Prostate gland (tissue), 2 donors: ENCODE measurements around the gene GDNF. TPM values are rescaled to one million over a fixed set of nuclear protein-coding genes. Genes with fewer than 3 reads are reported as not detected.

Source experiments
- DNase-seq: peaks from one replicate; pipeline ENCODE4 v3.0.0-alpha.2; 2019; ENCODE audit warnings: low spot score
- H3K27ac ChIP-seq, 2 donors: fragments of 200-600 bp; sonication (generic); 2 replicates each; pipeline ENCODE4 v1.5.1; 2017 to 2019
- H3K27me3 ChIP-seq: fragments of 200-600 bp; sonication (generic); replicated peaks from 2 replicates; pipeline ENCODE4 v1.5.1; 2019; ENCODE audit not compliant: insufficient read depth
- H3K36me3 ChIP-seq, 2 donors: fragments of 200-600 bp; sonication (generic); 1 replicate in 1 of 2; 2 replicates in 1 of 2; pipeline versions ENCODE4 v1.5.1 to v1.8.1; 2017 to 2019
- H3K4me1 ChIP-seq: fragments of 200-600 bp; sonication (generic); replicated peaks from 2 replicates; pipeline ENCODE4 v1.5.1; 2019
- H3K4me3 ChIP-seq, 2 donors: fragments of 200-600 bp; sonication (generic); 2 replicates each; pipeline ENCODE4 v1.5.1; 2017 to 2019
- H3K9me3 ChIP-seq: fragments of 200-600 bp; sonication (generic); 2 replicates; pipeline ENCODE4 v1.5.1; 2017
- CTCF ChIP-seq, 4 experiments: fragments of 200-600 bp in 2 of 4; fragments of 450-650 bp in 2 of 4; sonication (generic) in 2 of 4; IDR thresholded peaks; 1 replicate in 3 of 4; 2 replicates in 1 of 4; pipeline ENCODE4 v1.5.1; 2016 to 2019; ENCODE audit warnings: antibody characterized with exemption in 4 of 4, mild to moderate bottlenecking in 2 of 4, moderate library complexity in 2 of 4
- POLR2A ChIP-seq: fragments of 450-650 bp; IDR thresholded peaks from one replicate; pipeline ENCODE4 v1.6.1; 2016; ENCODE audit warnings: antibody characterized with exemption, mild to moderate bottlenecking
- POLR2AphosphoS5 ChIP-seq: sonication (generic); formaldehyde crosslinking; IDR thresholded peaks from one replicate; pipeline ENCODE4 v1.6.1; 2017; ENCODE audit warnings: antibody characterized with exemption
- WGBS: methylation state at CpG from one replicate; pipeline ENCODE4 v1.1.5; 2018; 5-methylcytosine and 5-hydroxymethylcytosine counted together
- intact Hi-C: fragments of 100-400 bp; cut with DNase I; formaldehyde crosslinking; loops from one replicate; pipeline ENCODE4 v1.14.2; 2022
- total RNA-seq, 2 donors: library from RNA; depleted of rRNA; stranded (reverse); fragments of >200 nt; gene quantifications; one replicate each; pipeline ENCODE4 v1.1.0, GENCODE V29; 2016

GDNF gene
- total RNA-seq, 2 donors from 2014 or later = 0.18 to 1.3 TPM

- H3K27ac ChIP-seq = no peak overlapping the region
- intact Hi-C loops = no loop called here
- no peak overlapping the region for H3K4me3 ChIP-seq
- H3K9me3 ChIP-seq = no peaks in the 10 kb centered on the region
- no peak for TF ChIP-seq CTCF (IDR thresholded peaks at IDR 0.05)
- TF ChIP-seq POLR2AphosphoS5 = no peak
- no peak for TF ChIP-seq POLR2A
- no peak for DNase-seq
- no peaks in the 10 kb centered on the region for H3K27me3 ChIP-seq
- H3K4me1 ChIP-seq = no peaks in the 10 kb centered on the region
- no peaks in the 10 kb centered on the region for H3K36me3 ChIP-seq
- WGBS = 87% methylated on average over 15 of the region's 15 CpGs
Observed at GRCh38 chr5:37777432-37778130, 62.3 kb downstream of the GDNF start.

DNA sequence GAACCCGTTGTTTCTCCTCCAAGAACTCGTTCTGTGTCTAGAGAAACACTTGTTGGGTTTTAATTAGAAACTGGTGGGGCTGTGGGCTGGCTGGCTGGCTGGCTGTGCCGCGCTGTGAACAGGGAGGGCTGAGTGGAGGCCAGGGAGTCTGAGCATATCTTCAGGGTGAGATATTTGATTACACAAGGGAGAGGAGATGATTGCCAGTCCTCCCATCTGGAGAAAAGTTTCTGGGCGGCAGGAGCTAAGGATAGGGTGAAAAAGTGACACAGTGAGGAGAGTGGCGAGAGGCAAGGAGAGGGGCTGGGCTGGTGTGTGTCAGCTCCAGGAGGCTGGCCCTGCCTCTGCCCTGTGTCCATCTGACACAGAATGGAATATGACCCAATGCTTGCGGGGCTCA lies 63.0 kb downstream of the GDNF start:
- TF ChIP-seq POLR2A (no peak), POLR2AphosphoS5 (no peak), CTCF (IDR thresholded peaks at IDR 0.05) (no peak)
- Histone ChIP-seq H3K4me3 (no peak overlapping the region), H3K4me1 (no peaks in the 10 kb centered on the region), H3K36me3 (no peaks in the 10 kb centered on the region), H3K27me3 (no peaks in the 10 kb centered on the region), H3K27ac (no peak overlapping the region), H3K9me3 (no peaks in the 10 kb centered on the region)
- 81% methylated on average over 7 of the region's 7 CpGs for WGBS
- intact Hi-C loops = no loop called here
- no peak for DNase-seq

DNA sequence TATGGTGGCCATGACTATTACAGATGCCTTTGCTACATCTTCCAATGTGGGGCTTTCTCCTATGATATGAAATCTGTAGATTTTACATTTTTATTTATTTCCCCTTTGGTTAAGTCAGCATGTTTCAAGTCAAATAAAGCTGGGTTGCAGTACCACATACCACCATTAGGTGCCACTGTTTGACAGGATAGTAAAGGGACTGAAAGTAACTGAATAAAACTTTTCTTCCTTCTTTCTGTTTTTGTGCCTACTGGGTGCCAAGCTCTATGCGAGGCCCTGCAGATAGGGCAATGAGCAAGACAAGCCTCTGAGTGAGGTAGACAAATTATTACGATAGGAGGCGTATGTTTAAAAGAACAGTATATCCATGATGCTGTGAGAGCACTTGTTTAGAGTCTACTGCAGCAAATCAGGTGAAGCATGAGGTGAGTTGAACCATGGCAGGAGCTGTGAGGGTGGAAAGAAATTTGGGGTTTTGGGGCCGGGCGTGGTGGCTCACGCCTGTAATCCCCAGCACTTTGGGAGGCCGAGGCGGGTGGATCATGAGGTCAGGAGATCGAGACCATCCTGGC lies 64.8 kb downstream of the GDNF start:
- intact Hi-C loops = no loop called here
- 99% methylated on average over 9 of the region's 9 CpGs for WGBS
- Histone ChIP-seq H3K27me3 (no peaks in the 10 kb centered on the region), H3K4me3 (no peak overlapping the region), H3K4me1 (no peaks in the 10 kb centered on the region), H3K9me3 (no peaks in the 10 kb centered on the region), H3K27ac (no peak overlapping the region), H3K36me3 (no peaks in the 10 kb centered on the region)
- TF ChIP-seq POLR2AphosphoS5 (no peak), CTCF (IDR thresholded peaks at IDR 0.05) (peak in 2 of 4 experiments; percentile 28 to 52)
- DNase-seq = no peak

GRCh38 chr5:37773809-37774208 lies 66.0 kb downstream of the GDNF start:
- no peak for DNase-seq
- WGBS = 91% methylated on average over 1 of the region's 1 CpG
- Histone ChIP-seq H3K27ac (no peak overlapping the region), H3K9me3 (no peaks in the 10 kb centered on the region), H3K4me3 (no peak overlapping the region), H3K36me3 (no peaks in the 10 kb centered on the region), H3K4me1 (no peaks in the 10 kb centered on the region), H3K27me3 (no peaks in the 10 kb centered on the region)
- intact Hi-C loops = no loop called here
- TF ChIP-seq CTCF (IDR thresholded peaks at IDR 0.05) (no peak), POLR2A (no peak), POLR2AphosphoS5 (no peak)

DNA sequence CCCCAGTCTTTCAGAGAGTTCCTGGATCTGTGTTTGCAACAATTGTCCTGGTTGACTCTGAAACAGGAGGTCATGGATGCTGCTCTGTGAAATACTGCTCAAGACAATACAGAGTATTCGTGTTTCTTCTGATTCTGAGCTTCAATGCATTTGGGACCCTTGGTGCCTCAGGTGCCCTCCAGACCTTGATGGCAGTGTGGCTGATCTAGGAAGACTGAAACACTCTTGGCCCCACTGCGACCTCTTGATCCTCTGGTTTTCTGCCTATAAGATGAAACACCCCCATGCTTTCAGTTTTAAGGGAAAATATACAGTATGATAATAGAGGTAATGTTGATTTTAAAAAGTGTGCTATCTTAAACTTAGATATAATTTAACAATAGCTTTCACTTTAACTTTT lies 67.6 kb downstream of the GDNF start:
- no peak overlapping the region for H3K27ac ChIP-seq
- no peak overlapping the region for H3K4me3 ChIP-seq
- H3K36me3 ChIP-seq = no peaks in the 10 kb centered on the region
- TF ChIP-seq CTCF (IDR thresholded peaks at IDR 0.05) (no peak), POLR2AphosphoS5 (no peak), POLR2A (no peak)
- WGBS = 97% methylated on average over 2 of the region's 2 CpGs
- H3K27me3 ChIP-seq = no peaks in the 10 kb centered on the region
- intact Hi-C loops = no loop called here
- no peaks in the 10 kb centered on the region for H3K9me3 ChIP-seq
- no peaks in the 10 kb centered on the region for H3K4me1 ChIP-seq
- no peak for DNase-seq
